ENCODE data around the gene AGAP5. TPM values are rescaled to one million over a fixed set of nuclear protein-coding genes. Genes with fewer than 3 reads are reported as not detected.

Gene AGAP5
- total RNA-seq, 2 experiments from 2014 or later, result 10.2 to 11.3 TPM

Other genes with a start within 250 kb of the AGAP5 start
- gene PPP3CB, start 202.1 kb downstream of the AGAP5 start, total RNA-seq, result 10 to 100 TPM; 41.7 to 42.2 TPM
- 1 to 10 TPM; 3.4 to 4.1 TPM for gene USP54, start 106.8 kb downstream of the AGAP5 start, total RNA-seq
- gene MYOZ1, start 56.6 kb downstream of the AGAP5 start, total RNA-seq, result not detected
- gene SYNPO2L, start 42.1 kb downstream of the AGAP5 start, total RNA-seq, result not detected
- 10 to 100 TPM; 96.3 to 96.7 TPM for gene SEC24C, start 46.3 kb upstream of the AGAP5 start, total RNA-seq
- 10 to 100 TPM; 23.0 to 24.8 TPM for gene CHCHD1, start 83.9 kb upstream of the AGAP5 start, total RNA-seq
- 10 to 100 TPM; 93.4 to 95.2 TPM for gene ZSWIM8, start 87.5 kb upstream of the AGAP5 start, total RNA-seq
- 10 to 100 TPM; 80.1 to 82.0 TPM for gene NDST2, start 113.5 kb upstream of the AGAP5 start, total RNA-seq
- 10 to 100 TPM; 48.6 to 53.5 TPM for gene CAMK2G, start 176.4 kb upstream of the AGAP5 start, total RNA-seq
- under 1 TPM; 0.61 to 0.62 TPM for gene PLAU, start 213.0 kb upstream of the AGAP5 start, total RNA-seq

Data from activated naive CD8-positive, alpha-beta T cell treated with anti-CD3 and anti-CD28 coated beads, Interleukin-2, amount 10 ng/mL, durations not matched to agents 7 days and 5 days (primary cell).